ENCODE results near the gene FRMD4A. TPM values are rescaled to one million over a fixed set of nuclear protein-coding genes. Genes with fewer than 3 reads are reported as not detected.

FRMD4A gene
- polyA plus RNA-seq, 1 of the 3 experiments (the other 2 are of a cell fraction), result 37.7 TPM

GRCh38 chr10:14261336-14261735 is 69.4 kb downstream of the FRMD4A start:
- H3K79me2 ChIP-seq (ENCODE audit: insufficient read depth), result no peaks in the 10 kb centered on the region
- H3K4me3 ChIP-seq (ENCODE audit: low read depth in 2 of 2, low read length in 1 of 2), result no peak overlapping the region
- POLR2A ChIA-PET, result no interaction called here
- no peaks in the 10 kb centered on the region for H3K4me1 ChIP-seq (ENCODE audit: control insufficient read depth in 1 of 2, insufficient read depth in 2 of 2, low read depth in 1 of 2, low read length in 1 of 2)
- H2AFZ ChIP-seq (ENCODE audit: low read depth), result no peak overlapping the region
- H3K9me3 ChIP-seq, result no peaks in the 10 kb centered on the region
- no peaks in the 10 kb centered on the region for H3K9me2 ChIP-seq
- peaks cover 23% of the 10 kb centered on the region; the same call in 1 of the 2 replicates for H3K27me3 ChIP-seq (ENCODE audit: insufficient read depth)
- no peak for TF ChIP-seq YY1 (IDR thresholded peaks at IDR 0.05; ENCODE audit: low read depth)
- no peak for TF ChIP-seq NRF1 (IDR thresholded peaks at IDR 0.05; ENCODE audit: low read depth, low read length)
- no peak overlapping the region for H3K4me2 ChIP-seq
- no peak overlapping the region for H3K9ac ChIP-seq
- H3F3A ChIP-seq (replicated peaks; ENCODE audit: insufficient read depth), result no peaks in the 10 kb centered on the region
- DNase-seq, result no peak
- H3K36me3 ChIP-seq (replicated peaks in 1 of 2; ENCODE audit: control insufficient read depth in 1 of 2, insufficient read depth in 2 of 2, low read length in 1 of 2), result no peaks in the 10 kb centered on the region
- WGBS (ENCODE audit: low lambda C conversion rate), result 32% methylated on average over 2 of the region's 2 CpGs
- no peak overlapping the region for H3K27ac ChIP-seq (ENCODE audit: low read depth in 2 of 2, low read length in 1 of 2)
- CTCF ChIA-PET, result interaction anchor here (1.3 kb wide), 1 partner anchor 20 kb away, joined by 4 read pairs; no protein-coding TSS in a partner anchor
- H4K20me1 ChIP-seq (ENCODE audit: insufficient read depth), result no peaks in the 10 kb centered on the region

- no peak overlapping the region; a peak in 1 of 4 replicates for H3K4me3 ChIP-seq (ENCODE audit: low read depth in 2 of 2, low read length in 1 of 2)
- H3K9me2 ChIP-seq, result no peaks in the 10 kb centered on the region
- H3K4me1 ChIP-seq (ENCODE audit: control insufficient read depth in 1 of 2, insufficient read depth in 2 of 2, low read depth in 1 of 2, low read length in 1 of 2), result no peaks in the 10 kb centered on the region
- H3K79me2 ChIP-seq (ENCODE audit: insufficient read depth), result no peaks in the 10 kb centered on the region
- H3K27me3 ChIP-seq (ENCODE audit: insufficient read depth), result peaks cover 23% of the 10 kb centered on the region; the same call in 1 of the 2 replicates
- 8% methylated on average over 7 of the region's 7 CpGs for WGBS (ENCODE audit: low lambda C conversion rate)
- H3F3A ChIP-seq (replicated peaks; ENCODE audit: insufficient read depth), result no peaks in the 10 kb centered on the region
- DNase-seq, result no peak
- H2AFZ ChIP-seq (ENCODE audit: low read depth), result no peak overlapping the region
- ChIA-PET CTCF (no interaction called here), POLR2A (no interaction called here)
- H3K4me2 ChIP-seq, result no peak overlapping the region
- no peaks in the 10 kb centered on the region for H3K9me3 ChIP-seq
- no peaks in the 10 kb centered on the region for H4K20me1 ChIP-seq (ENCODE audit: insufficient read depth)
- H3K27ac ChIP-seq (ENCODE audit: low read depth in 2 of 2, low read length in 1 of 2), result no peak overlapping the region
- H3K9ac ChIP-seq, result no peak overlapping the region
- no peaks in the 10 kb centered on the region for H3K36me3 ChIP-seq (replicated peaks in 1 of 2; ENCODE audit: control insufficient read depth in 1 of 2, insufficient read depth in 2 of 2, low read length in 1 of 2)
- no peak for TF ChIP-seq FOXM1 (IDR thresholded peaks at IDR 0.05; ENCODE audit: low read depth)
- TF ChIP-seq IRF3 (IDR thresholded peaks at IDR 0.05; ENCODE audit: low read depth, low read length), result no peak
- no peak for TF ChIP-seq TAF1 (IDR thresholded peaks at IDR 0.05; ENCODE audit: borderline replicate concordance, low read depth, low read length)
- no peak for TF ChIP-seq PBX3 (IDR thresholded peaks at IDR 0.05)
- TF ChIP-seq ZBTB33 (IDR thresholded peaks at IDR 0.05; ENCODE audit: borderline replicate concordance, low read depth), result no peak
- no peak for TF ChIP-seq POLR2AphosphoS5 (IDR thresholded peaks at IDR 0.05; ENCODE audit: low read depth, low read length)
- no peak for TF ChIP-seq USF2 (IDR thresholded peaks at IDR 0.05; ENCODE audit: borderline replicate concordance, low read depth, low read length)
- no peak for TF ChIP-seq RFX5 (IDR thresholded peaks at IDR 0.05; ENCODE audit: low read length)
- TF ChIP-seq GATA2 (CRISPR knock-in tag; IDR thresholded peaks at IDR 0.05), result no peak
- TF ChIP-seq EZH2phosphoT487 (IDR thresholded peaks at IDR 0.05; ENCODE audit: borderline replicate concordance, low read depth), result no peak
- no peak for TF ChIP-seq CHD2 (IDR thresholded peaks at IDR 0.05; ENCODE audit: low read length, partially characterized antibody)
- TF ChIP-seq USF1 (IDR thresholded peaks at IDR 0.05; ENCODE audit: borderline replicate concordance, low read depth), result no peak
- no peak for TF ChIP-seq NFIC (IDR thresholded peaks at IDR 0.05; ENCODE audit: borderline replicate concordance)
- TF ChIP-seq REST (IDR thresholded peaks at IDR 0.05; ENCODE audit: low read depth, low read length), result no peak
Measured at GRCh38 chr10:14259696-14260566, 70.8 kb downstream of the FRMD4A start.
